Heart left ventricle (tissue), 13 donors: ENCODE results near the gene CRY2.
A peak's percentile ranks its signal among the peaks of the same experiment; 100 is the strongest.

Experiments used
- POLR2A ChIP-seq, 2 donors: fragments of 450-650 bp; IDR thresholded peaks; one replicate each; pipeline ENCODE4 v1.6.1; 2017; ENCODE audit warnings: antibody characterized with exemption in 2 of 2, mild to moderate bottlenecking in 2 of 2, moderate library complexity in 2 of 2
- TF ChIP-seq, protein P1 (sequence below), 12 donors: fragments of 200-600 bp; sonication (generic) in 4 of 12; IDR thresholded peaks; one replicate each; pipeline versions ENCODE4 v1.5.0 to v1.8.0; 2018 to 2022; ENCODE audit warnings: antibody characterized with exemption in 12 of 12, mild to moderate bottlenecking in 5 of 12
- donor health status: ischemic (EF 13 %, LVEDD 7.1; RV severe dilation, severe dysfunction).
- donor health status: DM: no; HTN: yes; CAD: no.
- donor health status: DM: no; HTN: no; CAD: no.
- donor health status: ischemic (EF 25% LVEDD 6.9; RV normal size, moderate dysfunction).
- donor health status: ischemic (EF 25% LVEDD 5.7; RV mildly dilated, moderate dysfunction).
- donor health status: ischemic (EF 35%, LVEDD 5.7; RV mildly dilated, moderate dysfunction).
- donor health status: nonischemic (EF 11% LVEDD 7.7; RV severe dilation, severe dysfunction).
- donor health status: DM: yes; HTN: yes; CAD: no.
- donor health status: PGD.
- donor health status: ischemic (EF 29% LVEDD 5.4; RV normal size, mild dysfunction).
- donor health status: nonischemic (EF 23%, LVEDD 6.1; RV moderate dilation, normal function).

DNA sequence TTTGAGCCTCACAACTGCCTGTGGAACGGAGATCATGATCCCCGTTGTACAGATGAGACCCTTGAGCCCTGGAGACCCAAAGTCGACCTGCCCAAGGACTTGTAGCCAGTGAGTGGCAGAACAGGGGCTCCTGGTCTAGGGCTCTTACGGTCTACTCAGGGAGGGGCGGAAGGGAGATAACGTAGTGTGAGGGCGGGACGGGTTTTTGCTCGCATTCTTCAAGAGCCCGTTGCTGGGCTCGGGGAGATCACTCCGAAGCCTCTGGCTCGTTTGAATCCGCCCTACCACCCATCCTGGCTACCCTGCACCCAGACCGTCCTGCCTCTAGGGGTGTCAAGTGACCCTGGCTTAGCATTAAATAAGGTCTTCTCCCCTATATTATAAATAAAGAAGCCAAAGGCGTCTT, 639 bp downstream of the CRY2 start:
- no peak for TF ChIP-seq POLR2A (IDR thresholded peaks at IDR 0.05)
- TF ChIP-seq, protein P1, sequence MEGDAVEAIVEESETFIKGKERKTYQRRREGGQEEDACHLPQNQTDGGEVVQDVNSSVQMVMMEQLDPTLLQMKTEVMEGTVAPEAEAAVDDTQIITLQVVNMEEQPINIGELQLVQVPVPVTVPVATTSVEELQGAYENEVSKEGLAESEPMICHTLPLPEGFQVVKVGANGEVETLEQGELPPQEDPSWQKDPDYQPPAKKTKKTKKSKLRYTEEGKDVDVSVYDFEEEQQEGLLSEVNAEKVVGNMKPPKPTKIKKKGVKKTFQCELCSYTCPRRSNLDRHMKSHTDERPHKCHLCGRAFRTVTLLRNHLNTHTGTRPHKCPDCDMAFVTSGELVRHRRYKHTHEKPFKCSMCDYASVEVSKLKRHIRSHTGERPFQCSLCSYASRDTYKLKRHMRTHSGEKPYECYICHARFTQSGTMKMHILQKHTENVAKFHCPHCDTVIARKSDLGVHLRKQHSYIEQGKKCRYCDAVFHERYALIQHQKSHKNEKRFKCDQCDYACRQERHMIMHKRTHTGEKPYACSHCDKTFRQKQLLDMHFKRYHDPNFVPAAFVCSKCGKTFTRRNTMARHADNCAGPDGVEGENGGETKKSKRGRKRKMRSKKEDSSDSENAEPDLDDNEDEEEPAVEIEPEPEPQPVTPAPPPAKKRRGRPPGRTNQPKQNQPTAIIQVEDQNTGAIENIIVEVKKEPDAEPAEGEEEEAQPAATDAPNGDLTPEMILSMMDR (IDR thresholded peaks at IDR 0.05) = peak in 2 of 12 donors; percentile 13 to 19
